Panc1 (cell line): ENCODE results near the gene SCAF8. TPM values are rescaled to one million over a fixed set of nuclear protein-coding genes. Genes with fewer than 3 reads are reported as not detected.

Experiments
- ATAC-seq: fragments of 200-7000 bp; cut with Tn5 transposase; 2 replicates; pipeline ENCODE4 v1.9.1; 2020; ENCODE audit warnings: mild to moderate bottlenecking, moderate library complexity
- BruUV-seq: library from RNA; stranded (reverse); fragments of 400-500 nt; replicated peaks from 2 replicates; lab custom pipeline; 2021; lab: Mats Ljungman, UMichigan
- CTCF ChIA-PET: fragments of 300-600 bp; sonication (Branson Sonifier 250); formaldehyde crosslinking; loops from one replicate; lab custom pipeline; 2022; ENCODE audit warnings: antibody characterized with exemption; lab: Charles Lee
- POLR2A ChIA-PET: fragments of 300-600 bp; sonication (Branson Sonifier 250); formaldehyde crosslinking; loops from one replicate; lab custom pipeline; 2022; ENCODE audit warnings: antibody characterized with exemption; lab: Charles Lee
- DNase-seq: peaks from one replicate; pipeline ENCODE4 v3.0.0-alpha.2; 2010; ENCODE audit warnings: low read depth, low spot score
- H3K27ac ChIP-seq: 2 replicates; pipeline ENCODE4 v1.5.1; 2011; ENCODE audit warnings: mild to moderate bottlenecking, low read length, inconsistent platforms
- H3K27me3 ChIP-seq: fragments of 200-500 bp; sonication (Bioruptor generic); 2 replicates; pipeline ENCODE4 v1.6.0; 2014; ENCODE audit warnings: low read length, inconsistent platforms; ENCODE audit not compliant: control insufficient read depth, insufficient read depth
- H3K36me3 ChIP-seq: fragments of 200-500 bp; sonication (Bioruptor generic); 2 replicates; pipeline ENCODE4 v1.5.1; 2014; ENCODE audit warnings: inconsistent platforms, mild to moderate bottlenecking, low read length, moderate library complexity; ENCODE audit not compliant: control insufficient read depth, insufficient read depth
- H3K4me1 ChIP-seq: 2 replicates; pipeline ENCODE4 v1.5.1; 2011; ENCODE audit warnings: inconsistent platforms, mild to moderate bottlenecking, low read length, moderate library complexity; ENCODE audit not compliant: control insufficient read depth, insufficient read depth
- H3K4me3 ChIP-seq, 2 experiments: 2 replicates each; pipeline ENCODE4 v1.5.1; 2011 to 2012; ENCODE audit warnings: low read depth in 2 of 2, low read length in 2 of 2, mild to moderate bottlenecking in 2 of 2, inconsistent platforms in 1 of 2, moderate library complexity in 1 of 2
- H3K9me3 ChIP-seq: fragments of 200-500 bp; sonication (Bioruptor generic); 2 replicates; pipeline ENCODE4 v1.5.1; 2014; ENCODE audit warnings: low read depth, mild to moderate bottlenecking, inconsistent platforms, low read length, moderate library complexity; ENCODE audit not compliant: control insufficient read depth, insufficient read depth
- CTCF ChIP-seq: fragments of 450-650 bp; IDR thresholded peaks from 2 replicates; pipeline ENCODE4 v1.5.1; 2017; ENCODE audit warnings: mild to moderate bottlenecking
- POLR2AphosphoS5 ChIP-seq: IDR thresholded peaks from 2 replicates; pipeline ENCODE4 v1.6.1; 2012; ENCODE audit warnings: mild to moderate bottlenecking, low read depth, low read length, moderate library complexity
- REST ChIP-seq, 2 experiments: IDR thresholded peaks; 2 replicates each; pipeline ENCODE4 v1.6.1; 2011 to 2012; ENCODE audit warnings: low read depth in 2 of 2, control low read depth in 1 of 2, low read length in 1 of 2, mild to moderate bottlenecking in 1 of 2, moderate library complexity in 1 of 2; ENCODE audit not compliant: insufficient read depth in 1 of 2
- SIN3A ChIP-seq: IDR thresholded peaks from 2 replicates; pipeline ENCODE4 v1.6.1; 2012; ENCODE audit warnings: low read depth, mild to moderate bottlenecking, low read length, moderate library complexity, borderline replicate concordance; ENCODE audit not compliant: insufficient read depth
- TCF7L2 ChIP-seq: IDR thresholded peaks from 2 replicates; pipeline ENCODE4 v1.6.1; 2011; ENCODE audit warnings: mild to moderate bottlenecking, low read depth, low read length, inconsistent platforms
- in situ Hi-C: cut with HindIII; loops from 2 replicates; pipeline ENCODE4 v1.10.0; 2016; ENCODE audit warnings: low sequenced_read_pairs, low pct_unique_long_range_greater_than_20kb
- intact Hi-C: fragments of 100-400 bp; cut with micrococcal nuclease; formaldehyde crosslinking; loops from one replicate; pipeline ENCODE4 v1.10.0; 2022; ENCODE audit not compliant: unreplicated experiment
- total RNA-seq: library from RNA; stranded (reverse); gene quantifications from one replicate; pipeline ENCODE4 v1.2.1, GENCODE V29; 2021; ENCODE audit not compliant: unreplicated experiment

Gene SCAF8
- total RNA-seq, 1 experiment from 2014 or later: 38.9 TPM

GRCh38 chr6:154848580-154848979, 115.4 kb downstream of the SCAF8 start:
- H3K36me3 ChIP-seq: no peaks in the 10 kb centered on the region
- BruUV-seq: no TSS peak
- no peak for DNase-seq
- no peak overlapping the region for H3K27ac ChIP-seq
- H3K27me3 ChIP-seq: no peaks in the 10 kb centered on the region
- ChIA-PET CTCF (interaction anchor here (0.7 kb wide), 1 partner anchor 1253 kb away, joined by 7 read pairs; no protein-coding TSS in a partner anchor), POLR2A (no interaction called here)
- intact Hi-C loops (no loop called here), in situ Hi-C loops (no loop called here)
- no peak overlapping the region for H3K4me3 ChIP-seq
- H3K9me3 ChIP-seq: no peaks in the 10 kb centered on the region
- peaks cover 13% of the 10 kb centered on the region for H3K4me1 ChIP-seq
- ATAC-seq: no peak
- TF ChIP-seq TCF7L2 (no peak), SIN3A (no peak), POLR2AphosphoS5 (no peak), REST (IDR thresholded peaks at IDR 0.05; ENCODE audit: insufficient read depth in 1 of 2, low read depth in 2 of 2, low read length in 1 of 2) (no peak), CTCF (no peak)

GRCh38 chr6:154849475-154849874, 116.3 kb downstream of the SCAF8 start:
- no peak overlapping the region for H3K4me3 ChIP-seq
- DNase-seq: no peak
- in situ Hi-C loops: no loop called here
- H3K27me3 ChIP-seq: no peaks in the 10 kb centered on the region
- no peaks in the 10 kb centered on the region for H3K36me3 ChIP-seq
- CTCF ChIA-PET: no interaction called here
- BruUV-seq: no TSS peak
- no peak overlapping the region for H3K27ac ChIP-seq
- POLR2A ChIA-PET: no interaction called here
- no peaks in the 10 kb centered on the region for H3K9me3 ChIP-seq
- intact Hi-C loops: no loop called here
- peaks cover 13% of the 10 kb centered on the region for H3K4me1 ChIP-seq
- TF ChIP-seq POLR2AphosphoS5: no peak
- TF ChIP-seq TCF7L2: no peak
- TF ChIP-seq REST (IDR thresholded peaks at IDR 0.05; ENCODE audit: insufficient read depth in 1 of 2, low read depth in 2 of 2, low read length in 1 of 2): no peak
- TF ChIP-seq CTCF: no peak
- no peak for TF ChIP-seq SIN3A
- no peak for ATAC-seq
